ENCODE results near the gene COL5A1. TPM values are rescaled to one million over a fixed set of nuclear protein-coding genes. Genes with fewer than 3 reads are reported as not detected.

The COL5A1 gene
- total RNA-seq, 1 experiment from 2014 or later = 9.5 TPM

DNA sequence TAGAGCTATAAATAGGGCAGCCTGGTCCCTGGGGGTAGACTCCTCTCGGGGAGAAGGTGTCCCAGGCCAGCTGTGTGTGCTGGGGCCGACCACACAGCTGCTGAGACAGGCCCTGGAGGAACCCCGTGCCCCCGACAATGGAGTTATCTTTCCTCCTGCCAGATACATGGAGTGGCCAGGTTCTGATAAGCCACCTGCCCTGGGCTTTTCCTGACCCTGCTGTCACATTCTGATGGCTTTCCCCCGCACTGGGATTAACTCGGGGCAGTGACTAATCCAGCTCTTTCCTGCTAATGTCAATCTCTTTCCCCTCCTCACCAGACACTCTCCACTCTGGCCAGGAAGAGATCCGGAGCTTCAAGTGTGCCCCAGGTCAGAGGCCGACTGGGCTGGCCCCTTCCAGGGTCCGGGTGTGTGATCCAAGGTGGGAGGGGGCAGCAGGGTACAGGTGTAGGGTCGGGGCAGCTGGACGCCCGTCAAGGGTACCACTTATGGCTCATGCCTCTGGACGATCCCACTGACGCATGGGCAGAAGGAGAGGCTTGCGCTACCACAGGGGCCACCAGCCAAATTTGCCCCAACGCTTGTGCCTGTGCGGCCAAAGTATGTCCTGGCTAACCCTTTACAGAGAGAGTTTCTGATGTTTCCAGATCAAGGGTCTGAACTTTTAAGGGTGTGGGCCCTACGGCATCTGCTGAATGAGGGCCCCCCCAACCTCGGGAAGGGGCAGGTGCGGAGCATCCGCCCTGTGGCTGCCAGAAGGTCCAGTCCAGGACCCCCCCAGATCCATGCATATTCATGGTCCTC lies 20.6 kb upstream of the COL5A1 start:
- Histone ChIP-seq H4K8ac (replicated peaks; ENCODE audit: insufficient read length, low read depth, low read length) (no peak overlapping the region), H2AFZ (ENCODE audit: low read length) (no peak overlapping the region), H2BK12ac (ENCODE audit: insufficient read length, low read depth, low read length) (no peak overlapping the region), H4K5ac (ENCODE audit: insufficient read length, low read depth, low read length) (no peak overlapping the region), H2BK20ac (ENCODE audit: low read depth, low read length, poor library complexity, severe bottlenecking) (no peak overlapping the region), H3K9me3 (ENCODE audit: control insufficient read depth, low read depth, low read length) (no peaks in the 10 kb centered on the region), H3K56ac (ENCODE audit: insufficient read length, low read depth, low read length) (no peak overlapping the region), H3K4ac (ENCODE audit: low read depth, low read length) (no peak overlapping the region), H2BK15ac (ENCODE audit: low read depth, low read length) (no peak overlapping the region), H3K4me1 (ENCODE audit: insufficient read depth, low read length) (no peaks in the 10 kb centered on the region; the same call in 1 of the 2 replicates), H3K27me3 (ENCODE audit: insufficient read depth, low read length) (no peaks in the 10 kb centered on the region), H2BK5ac (ENCODE audit: insufficient read length, low read length) (no peak overlapping the region), H3K23ac (ENCODE audit: insufficient read length, low read depth, low read length) (no peak overlapping the region), H4K91ac (ENCODE audit: insufficient read length, low read depth, low read length) (no peak overlapping the region), H3K4me2 (ENCODE audit: insufficient read depth, insufficient read length, low read length) (no peak overlapping the region), H3K23me2 (ENCODE audit: insufficient read length, low read depth, low read length, poor library complexity, severe bottlenecking) (peaks cover 3% of the 10 kb centered on the region), H3K14ac (ENCODE audit: insufficient read depth, low read length) (no peak overlapping the region; the same call in 1 of the 2 replicates), H3K79me1 (ENCODE audit: insufficient read depth, low read depth, low read length, poor library complexity, severe bottlenecking) (no peaks in the 10 kb centered on the region), H3K18ac (ENCODE audit: insufficient read length, low read depth, low read length) (no peak overlapping the region), H2AK5ac (ENCODE audit: insufficient read length, low read length) (no peak overlapping the region), H3K79me2 (ENCODE audit: insufficient read depth, low read length) (no peaks in the 10 kb centered on the region), H4K20me1 (ENCODE audit: control insufficient read depth, insufficient read depth, insufficient read length) (no peaks in the 10 kb centered on the region), H3K9ac (ENCODE audit: extremely low read depth, insufficient read length, low read length) (no peak overlapping the region), H2BK120ac (ENCODE audit: low read depth, low read length, poor library complexity, severe bottlenecking) (no peak overlapping the region), H3K27ac (ENCODE audit: insufficient read length, low read depth, low read length) (no peak overlapping the region), H3T11ph (ENCODE audit: low read length) (no peak overlapping the region)
- TF ChIP-seq, protein P1, sequence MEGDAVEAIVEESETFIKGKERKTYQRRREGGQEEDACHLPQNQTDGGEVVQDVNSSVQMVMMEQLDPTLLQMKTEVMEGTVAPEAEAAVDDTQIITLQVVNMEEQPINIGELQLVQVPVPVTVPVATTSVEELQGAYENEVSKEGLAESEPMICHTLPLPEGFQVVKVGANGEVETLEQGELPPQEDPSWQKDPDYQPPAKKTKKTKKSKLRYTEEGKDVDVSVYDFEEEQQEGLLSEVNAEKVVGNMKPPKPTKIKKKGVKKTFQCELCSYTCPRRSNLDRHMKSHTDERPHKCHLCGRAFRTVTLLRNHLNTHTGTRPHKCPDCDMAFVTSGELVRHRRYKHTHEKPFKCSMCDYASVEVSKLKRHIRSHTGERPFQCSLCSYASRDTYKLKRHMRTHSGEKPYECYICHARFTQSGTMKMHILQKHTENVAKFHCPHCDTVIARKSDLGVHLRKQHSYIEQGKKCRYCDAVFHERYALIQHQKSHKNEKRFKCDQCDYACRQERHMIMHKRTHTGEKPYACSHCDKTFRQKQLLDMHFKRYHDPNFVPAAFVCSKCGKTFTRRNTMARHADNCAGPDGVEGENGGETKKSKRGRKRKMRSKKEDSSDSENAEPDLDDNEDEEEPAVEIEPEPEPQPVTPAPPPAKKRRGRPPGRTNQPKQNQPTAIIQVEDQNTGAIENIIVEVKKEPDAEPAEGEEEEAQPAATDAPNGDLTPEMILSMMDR (conservative IDR thresholded peaks at IDR 0.05) = no peak
- Mint-ChIP-seq H3K9me3 (peaks cover 2 to 3% of the 10 kb centered on the region in 2 experiments; a peak in 2 of 5 replicates), H3K36me3 (ENCODE audit: insufficient read depth in 1 of 3, low read depth in 3 of 3) (no peaks in the 10 kb centered on the region; a peak in 1 of 7 replicates), H3K4me3 (no peak overlapping the region; a peak in 1 of 5 replicates), H3K4me1 (peaks cover 14 to 37% of the 10 kb centered on the region in 2 experiments), H3K27me3 (ENCODE audit: low read depth) (peaks cover 4% of the 10 kb centered on the region), H3K27ac (no peak overlapping the region; a peak in 1 of 7 replicates)
- WGBS (ENCODE audit: extremely low coverage, insufficient read length, low lambda C conversion rate) = no CpG with 5 or more reads among the region's 21 CpGs
- DNase-seq = peak; percentile 14
